HCT116 (cell line): Measurements from ENCODE around the gene TALDO1. TPM values are rescaled to one million over a fixed set of nuclear protein-coding genes. Genes with fewer than 3 reads are reported as not detected.
A peak's percentile ranks its signal among the peaks of the same experiment; 100 is the strongest.

Source experiments
- ATAC-seq: fragments of 200-7000 bp; cut with Tn5 transposase; 2 replicates; pipeline ENCODE4 v1.9.1; 2020; ENCODE audit warnings: mild to moderate bottlenecking, moderate library complexity
- BruUV-seq: library from RNA; stranded (reverse); fragments of 400-500 nt; replicated peaks from 2 replicates; lab custom pipeline; 2021; lab: Mats Ljungman, UMichigan
- CTCF ChIA-PET: fragments of 300-600 bp; sonication (Branson Sonifier 250); formaldehyde crosslinking; loops from one replicate; lab custom pipeline; 2021; ENCODE audit warnings: antibody characterized with exemption; lab: Charles Lee
- POLR2A ChIA-PET: fragments of 300-600, 350-600 bp; sonication (Branson Sonifier 250); formaldehyde crosslinking; loops from one replicate; lab custom pipeline; 2021; ENCODE audit warnings: antibody characterized with exemption; lab: Charles Lee
- RAD21 ChIA-PET, 2 experiments: fragments of 300-600 bp; sonication (Branson Sonifier 250); formaldehyde crosslinking; loops; one replicate each; lab custom pipeline; 2023; ENCODE audit warnings: low total read pairs in 2 of 2; ENCODE audit not compliant: uncharacterized antibody in 2 of 2, unreplicated experiment in 2 of 2, low non-redundant PET in 1 of 2; lab: Charles Lee
- DNase-seq: peaks from one replicate; pipeline ENCODE4 v3.0.0-alpha.2; 2010; ENCODE audit warnings: low read depth, low spot score
- H2AFZ ChIP-seq: fragments of 200-600 bp; shearing (Covaris generic), sonication (generic); 2 replicates; pipeline ENCODE4 v1.6.1; 2017; ENCODE audit warnings: low read depth, mixed run types, mixed read lengths, antibody characterized with exemption, low read length; ENCODE audit not compliant: poor library complexity, severe bottlenecking
- H3K27ac ChIP-seq: 2 replicates; pipeline ENCODE4 v1.5.1; 2012; ENCODE audit warnings: low read depth, low read length
- H3K27me3 ChIP-seq: fragments of 200-600 bp; sonication (generic); 2 replicates; pipeline ENCODE4 v1.6.1; 2016; ENCODE audit warnings: mixed run types, low read length, mixed read lengths; ENCODE audit not compliant: insufficient read depth
- H3K36me3 ChIP-seq, 2 experiments: fragments of 200-500 bp in 1 of 2; fragments of 200-600 bp in 1 of 2; sonication (Bioruptor generic) in 1 of 2; sonication (generic) in 1 of 2; 2 replicates each; pipeline versions ENCODE4 v1.5.1 to v1.6.1; 2014 to 2016; ENCODE audit warnings: low read length in 2 of 2, inconsistent platforms in 1 of 2, mixed read lengths in 1 of 2, mixed run types in 1 of 2; ENCODE audit not compliant: insufficient read depth in 2 of 2, control insufficient read depth in 1 of 2
- H3K4me1 ChIP-seq, 2 experiments: fragments of 200-600 bp in 1 of 2; sonication (generic) in 1 of 2; 2 replicates each; pipeline versions ENCODE4 v1.5.1 to v1.6.1; 2012 to 2017; ENCODE audit warnings: low read length in 2 of 2, inconsistent platforms in 1 of 2, mild to moderate bottlenecking in 1 of 2, mixed read lengths in 1 of 2, mixed run types in 1 of 2, moderate library complexity in 1 of 2; ENCODE audit not compliant: insufficient read depth in 2 of 2, control insufficient read depth in 1 of 2
- H3K4me2 ChIP-seq: fragments of 200-600 bp; sonication (generic); 2 replicates; pipeline ENCODE4 v1.6.1; 2017; ENCODE audit warnings: mixed run types, low read length, mixed read lengths
- H3K4me3 ChIP-seq, 2 experiments: fragments of 200-600 bp in 1 of 2; sonication (generic) in 1 of 2; replicated peaks in 1 of 2; 2 replicates each; pipeline ENCODE4 v1.5.1; 2011 to 2016; ENCODE audit warnings: low read length in 2 of 2, control low read depth in 1 of 2, low read depth in 1 of 2, mild to moderate bottlenecking in 1 of 2, mixed read lengths in 1 of 2, mixed run types in 1 of 2
- H3K79me2 ChIP-seq: fragments of 200-600 bp; sonication (generic); 2 replicates; pipeline ENCODE4 v1.6.1; 2017; ENCODE audit warnings: mild to moderate bottlenecking, mixed run types, low read length, moderate library complexity, mixed read lengths; ENCODE audit not compliant: insufficient read depth
- H3K9ac ChIP-seq: fragments of 200-600 bp; sonication (generic); 2 replicates; pipeline ENCODE4 v1.6.1; 2016; ENCODE audit warnings: low read length, mixed read lengths
- H3K9me2 ChIP-seq: fragments of 200-600 bp; sonication (generic), shearing (Covaris generic); 2 replicates; pipeline ENCODE4 v1.6.1; 2017; ENCODE audit warnings: mixed run types, mild to moderate bottlenecking, moderate library complexity; ENCODE audit not compliant: insufficient read depth
- H3K9me3 ChIP-seq, 2 experiments: fragments of 200-500 bp in 1 of 2; fragments of 200-600 bp in 1 of 2; sonication (Bioruptor generic) in 1 of 2; sonication (generic) in 1 of 2; 2 replicates each; pipeline ENCODE4 v1.6.1; 2014 to 2017; ENCODE audit warnings: low read length in 2 of 2, mixed read lengths in 2 of 2, inconsistent platforms in 1 of 2, low read depth in 1 of 2, mild to moderate bottlenecking in 1 of 2, mixed run types in 1 of 2, moderate library complexity in 1 of 2; ENCODE audit not compliant: control insufficient read depth in 1 of 2, insufficient read depth in 1 of 2
- H4K20me1 ChIP-seq: fragments of 200-600 bp; sonication (generic), shearing (Covaris generic); 2 replicates; pipeline ENCODE4 v1.6.1; 2017; ENCODE audit warnings: mixed run types, mild to moderate bottlenecking, moderate library complexity; ENCODE audit not compliant: insufficient read depth
- CTCF ChIP-seq, 3 experiments: fragments of 200-600 bp in 1 of 3; sonication (generic) in 1 of 3; IDR thresholded peaks in 2 of 3; conservative IDR thresholded peaks in 1 of 3; 2 replicates each; pipeline ENCODE4 v1.5.1; 2012 to 2017; ENCODE audit warnings: low read depth in 2 of 3, low read length in 2 of 3, antibody characterized with exemption in 1 of 3, borderline replicate concordance in 1 of 3, control low read depth in 1 of 3, mild to moderate bottlenecking in 1 of 3, mixed read lengths in 1 of 3, mixed run types in 1 of 3, moderate library complexity in 1 of 3; ENCODE audit not compliant: insufficient read depth in 1 of 3
- REST ChIP-seq: IDR thresholded peaks from 2 replicates; pipeline ENCODE4 v1.6.1; 2012; ENCODE audit warnings: low read depth
- intact Hi-C: fragments of 100-400 bp; cut with micrococcal nuclease; formaldehyde crosslinking; loops from 2 replicates; pipeline ENCODE4 v1.10.0; 2022
- total RNA-seq: library from RNA; stranded (reverse); gene quantifications from one replicate; pipeline ENCODE4 v1.2.1, GENCODE V29; 2021; ENCODE audit not compliant: unreplicated experiment

The TALDO1 gene
- total RNA-seq, 1 experiment from 2014 or later = 242 TPM

- peaks cover 18 to 38% of the 10 kb centered on the region in 2 experiments; a peak in 3 of 4 replicates for H3K36me3 ChIP-seq
- no peaks in the 10 kb centered on the region for H3K9me2 ChIP-seq
- ATAC-seq (no peak), DNase-seq (no peak)
- TF ChIP-seq CTCF (IDR thresholded peaks at IDR 0.05 in 2 of 3, conservative IDR thresholded peaks at IDR 0.05 in 1 of 3; ENCODE audit: borderline replicate concordance in 1 of 3, insufficient read depth in 1 of 3, low read depth in 2 of 3, low read length in 2 of 3) (0 out of 6 replicates have a peak, but pooled peaks of 1 of the 3 experiments have one; percentile 5), REST (no peak)
- no TSS peak for BruUV-seq
- CTCF ChIA-PET = interaction anchor here (1.0 to 1.7 kb wide), 4 partner anchors 9 to 33 kb away, joined by 3 to 4 read pairs (median 3); no protein-coding TSS in a partner anchor
- POLR2A ChIA-PET = interaction anchor here (0.8 kb wide), 1 partner anchor 11 kb away, joined by 4 read pairs; no protein-coding TSS in a partner anchor
- peak overlapping the region; percentile 99 for H3K9ac ChIP-seq
- peaks cover 15 to 32% of the 10 kb centered on the region in 2 experiments for H3K4me1 ChIP-seq
- no peaks in the 10 kb centered on the region for H3K27me3 ChIP-seq
- peak overlapping the region; percentile 92 for H3K4me2 ChIP-seq
- no peak overlapping the region for H2AFZ ChIP-seq
- intact Hi-C loops = no loop called here
- H3K79me2 ChIP-seq = peaks cover 89% of the 10 kb centered on the region
- H3K4me3 ChIP-seq = peak overlapping the region; percentile 4 to 9; a peak in 2 of 4 replicates
- no peaks in the 10 kb centered on the region for H4K20me1 ChIP-seq
- no peaks in the 10 kb centered on the region for H3K9me3 ChIP-seq
- peak overlapping the region; percentile 95; the same call in 1 of the 2 replicates for H3K27ac ChIP-seq
- RAD21 ChIA-PET = no interaction called here
Observed at GRCh38 chr11:774873-775592, 27.8 kb downstream of the TALDO1 start.
